GM12892 (cell line): ENCODE measurements around the gene CAPZB.
A peak's percentile ranks its signal among the peaks of the same experiment; 100 is the strongest.

Experiments used
- DNase-seq: peaks from one replicate; pipeline ENCODE4 v3.0.0; 2011; ENCODE audit not compliant: insufficient read length
- FAIRE-seq: peaks from 2 replicates; lab custom pipeline; 2011; peaks lifted over from hg19 to GRCh38; lab: Jason Lieb, UNC
- POLR2A ChIP-seq: IDR thresholded peaks from 2 replicates; pipeline ENCODE4 v1.6.1; 2011; ENCODE audit warnings: low read depth, low read length, control low read depth
- POLR2AphosphoS5 ChIP-seq: IDR thresholded peaks from 2 replicates; pipeline ENCODE4 v1.6.1; 2011; ENCODE audit warnings: low read depth, low read length, control low read depth
- TAF1 ChIP-seq: IDR thresholded peaks from 2 replicates; pipeline ENCODE4 v1.6.1; 2011; ENCODE audit warnings: low read depth, mild to moderate bottlenecking, control low read depth, low read length, borderline replicate concordance

CAPZB gene

GRCh38 chr1:19464696-19465095, 20.6 kb downstream of the CAPZB start:
- FAIRE-seq (no peak), DNase-seq (no peak)
- TF ChIP-seq POLR2A (no peak), TAF1 (no peak), POLR2AphosphoS5 (no peak)

GRCh38 chr1:19463504-19463803, 21.9 kb downstream of the CAPZB start:
- DNase-seq (no peak), FAIRE-seq (no peak)
- TF ChIP-seq POLR2A (no peak), TAF1 (no peak)

- no peak for DNase-seq
- no peak for TF ChIP-seq POLR2A
- TF ChIP-seq POLR2AphosphoS5, result no peak
- no peak for TF ChIP-seq TAF1
- FAIRE-seq, result peak; percentile 79
Measured at GRCh38 chr1:19462781-19463503, 22.4 kb downstream of the CAPZB start.

GRCh38 chr1:19461220-19461554, 24.2 kb downstream of the CAPZB start:
- TF ChIP-seq TAF1 (no peak), POLR2A (no peak), POLR2AphosphoS5 (no peak)
- no peak for FAIRE-seq
- DNase-seq, result no peak

- no peak for FAIRE-seq
- DNase-seq, result no peak
- no peak for TF ChIP-seq POLR2AphosphoS5
- no peak for TF ChIP-seq TAF1
- no peak for TF ChIP-seq POLR2A
Measured at GRCh38 chr1:19460535-19461219, 24.7 kb downstream of the CAPZB start.

GRCh38 chr1:19458815-19459417, 26.4 kb downstream of the CAPZB start:
- FAIRE-seq (no peak), DNase-seq (no peak)
- TF ChIP-seq TAF1 (no peak), POLR2AphosphoS5 (no peak), POLR2A (no peak)

GRCh38 chr1:19457607-19458006, 27.7 kb downstream of the CAPZB start:
- DNase-seq (no peak), FAIRE-seq (no peak)
- no peak for TF ChIP-seq TAF1
- TF ChIP-seq POLR2A, result no peak
- TF ChIP-seq POLR2AphosphoS5, result no peak

GRCh38 chr1:19456968-19457441, 28.3 kb downstream of the CAPZB start:
- FAIRE-seq (no peak), DNase-seq (no peak)
- no peak for TF ChIP-seq POLR2AphosphoS5
- TF ChIP-seq TAF1, result no peak
- TF ChIP-seq POLR2A, result no peak

- no peak for DNase-seq
- no peak for FAIRE-seq
- TF ChIP-seq TAF1 (no peak), POLR2A (no peak), POLR2AphosphoS5 (no peak)
Measured at GRCh38 chr1:19455353-19455752, 30.0 kb downstream of the CAPZB start.

- FAIRE-seq (no peak), DNase-seq (no peak)
- TF ChIP-seq TAF1 (no peak), POLR2AphosphoS5 (no peak), POLR2A (no peak)
Measured at GRCh38 chr1:19454265-19455146, 30.8 kb downstream of the CAPZB start.

GRCh38 chr1:19453741-19454201, 31.6 kb downstream of the CAPZB start:
- no peak for TF ChIP-seq POLR2A
- TF ChIP-seq POLR2AphosphoS5, result no peak
- TF ChIP-seq TAF1, result no peak
- no peak for FAIRE-seq
- no peak for DNase-seq
